Keratinocyte (primary cell): Measurements from ENCODE around the gene TNNT3.

Source experiments
- EZH2 ChIP-seq: IDR thresholded peaks from one replicate; pipeline ENCODE4 v1.6.1; 2012; ENCODE audit warnings: inconsistent platforms, mild to moderate bottlenecking, low read length, moderate library complexity
- TF ChIP-seq, protein P1 (sequence below), 3 experiments: IDR thresholded peaks in 1 of 3; conservative IDR thresholded peaks in 1 of 3; optimal IDR thresholded peaks in 1 of 3; 2 replicates in 2 of 3; 3 replicates in 1 of 3; pipeline versions ENCODE3 to v1.5.1; 2011; ENCODE audit warnings: low read length in 3 of 3, mild to moderate bottlenecking in 3 of 3, moderate library complexity in 2 of 3, control low read depth in 1 of 3, inconsistent platforms in 1 of 3; ENCODE audit not compliant: insufficient read depth in 2 of 3; ENCODE audit errors: extremely low read depth in 1 of 3

- TF ChIP-seq, protein P1, sequence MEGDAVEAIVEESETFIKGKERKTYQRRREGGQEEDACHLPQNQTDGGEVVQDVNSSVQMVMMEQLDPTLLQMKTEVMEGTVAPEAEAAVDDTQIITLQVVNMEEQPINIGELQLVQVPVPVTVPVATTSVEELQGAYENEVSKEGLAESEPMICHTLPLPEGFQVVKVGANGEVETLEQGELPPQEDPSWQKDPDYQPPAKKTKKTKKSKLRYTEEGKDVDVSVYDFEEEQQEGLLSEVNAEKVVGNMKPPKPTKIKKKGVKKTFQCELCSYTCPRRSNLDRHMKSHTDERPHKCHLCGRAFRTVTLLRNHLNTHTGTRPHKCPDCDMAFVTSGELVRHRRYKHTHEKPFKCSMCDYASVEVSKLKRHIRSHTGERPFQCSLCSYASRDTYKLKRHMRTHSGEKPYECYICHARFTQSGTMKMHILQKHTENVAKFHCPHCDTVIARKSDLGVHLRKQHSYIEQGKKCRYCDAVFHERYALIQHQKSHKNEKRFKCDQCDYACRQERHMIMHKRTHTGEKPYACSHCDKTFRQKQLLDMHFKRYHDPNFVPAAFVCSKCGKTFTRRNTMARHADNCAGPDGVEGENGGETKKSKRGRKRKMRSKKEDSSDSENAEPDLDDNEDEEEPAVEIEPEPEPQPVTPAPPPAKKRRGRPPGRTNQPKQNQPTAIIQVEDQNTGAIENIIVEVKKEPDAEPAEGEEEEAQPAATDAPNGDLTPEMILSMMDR (optimal IDR thresholded peaks at IDR 0.05 in 1 of 3, IDR thresholded peaks at IDR 0.05 in 1 of 3, conservative IDR thresholded peaks at IDR 0.05 in 1 of 3; ENCODE audit: extremely low read depth in 1 of 3, insufficient read depth in 2 of 3, low read length in 3 of 3): no peak
- TF ChIP-seq EZH2: no peak
Measured at GRCh38 chr11:1915795-1916131, 3.7 kb upstream of the TNNT3 start.
